ENCODE results near the gene RNF151. TPM values are rescaled to one million over a fixed set of nuclear protein-coding genes. Genes with fewer than 3 reads are reported as not detected.
A peak's percentile ranks its signal among the peaks of the same experiment; 100 is the strongest.

The RNF151 gene
- total RNA-seq, 1 experiment from 2014 or later = 0.28 TPM

DNA sequence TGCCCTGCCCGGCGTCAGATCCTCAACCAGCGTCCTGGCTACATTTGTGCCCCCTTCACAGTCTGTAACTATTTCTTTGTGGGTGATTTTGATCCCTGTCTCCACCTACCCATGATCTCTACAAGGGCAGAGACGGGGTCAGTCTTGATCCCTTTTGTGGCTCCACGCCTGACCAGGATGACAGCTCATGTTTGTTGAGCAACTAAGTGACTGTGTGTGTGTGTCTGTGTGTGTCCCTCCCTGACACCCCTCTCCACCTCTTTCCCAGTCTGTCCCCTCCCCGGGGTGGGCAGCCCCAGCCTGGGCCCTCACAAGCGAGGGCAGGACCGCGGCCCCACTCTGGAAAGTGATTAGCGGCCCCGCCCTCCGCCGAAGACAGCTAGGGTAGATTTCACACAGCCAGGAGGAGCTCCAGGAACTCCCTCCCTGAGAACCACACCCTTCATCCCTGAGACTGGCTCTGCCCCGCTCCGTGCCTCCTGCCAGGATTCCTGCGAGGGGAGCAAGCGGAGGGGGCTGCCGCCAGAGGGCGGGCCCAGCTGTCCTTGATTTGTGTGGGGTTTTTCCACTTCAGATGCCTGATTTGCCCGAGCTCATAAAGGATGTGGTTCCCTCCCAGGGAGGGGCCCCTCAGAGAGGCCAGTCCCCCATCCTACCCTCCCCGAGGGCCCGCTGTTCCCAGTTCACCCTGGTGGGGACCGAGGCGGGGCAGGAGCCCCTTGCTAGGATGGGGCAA, 43.2 kb upstream of the RNF151 start:
- DNase-seq = peak; percentile 91
- TF ChIP-seq, protein P1, sequence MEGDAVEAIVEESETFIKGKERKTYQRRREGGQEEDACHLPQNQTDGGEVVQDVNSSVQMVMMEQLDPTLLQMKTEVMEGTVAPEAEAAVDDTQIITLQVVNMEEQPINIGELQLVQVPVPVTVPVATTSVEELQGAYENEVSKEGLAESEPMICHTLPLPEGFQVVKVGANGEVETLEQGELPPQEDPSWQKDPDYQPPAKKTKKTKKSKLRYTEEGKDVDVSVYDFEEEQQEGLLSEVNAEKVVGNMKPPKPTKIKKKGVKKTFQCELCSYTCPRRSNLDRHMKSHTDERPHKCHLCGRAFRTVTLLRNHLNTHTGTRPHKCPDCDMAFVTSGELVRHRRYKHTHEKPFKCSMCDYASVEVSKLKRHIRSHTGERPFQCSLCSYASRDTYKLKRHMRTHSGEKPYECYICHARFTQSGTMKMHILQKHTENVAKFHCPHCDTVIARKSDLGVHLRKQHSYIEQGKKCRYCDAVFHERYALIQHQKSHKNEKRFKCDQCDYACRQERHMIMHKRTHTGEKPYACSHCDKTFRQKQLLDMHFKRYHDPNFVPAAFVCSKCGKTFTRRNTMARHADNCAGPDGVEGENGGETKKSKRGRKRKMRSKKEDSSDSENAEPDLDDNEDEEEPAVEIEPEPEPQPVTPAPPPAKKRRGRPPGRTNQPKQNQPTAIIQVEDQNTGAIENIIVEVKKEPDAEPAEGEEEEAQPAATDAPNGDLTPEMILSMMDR (conservative IDR thresholded peaks at IDR 0.05) = peak; percentile 76
- Mint-ChIP-seq H3K4me1 (peaks cover 11 to 41% of the 10 kb centered on the region in 2 experiments), H3K27me3 (ENCODE audit: low read depth) (peaks cover 76% of the 10 kb centered on the region), H3K27ac (no peak overlapping the region), H3K4me3 (peak overlapping the region; percentile 4 to 5; a peak in 1 of 5 replicates), H3K9me3 (peaks cover 2% of the 10 kb centered on the region in 2 experiments; a peak in 3 of 5 replicates), H3K36me3 (ENCODE audit: insufficient read depth in 1 of 3, low read depth in 3 of 3) (peaks cover 0 to 2% (median 0%) of the 10 kb centered on the region in 3 experiments; a peak in 1 of 7 replicates)
- no peak overlapping the region for H3K27ac ChIP-seq (ENCODE audit: insufficient read length, low read depth, low read length)
- peaks cover 23% of the 10 kb centered on the region; the same call in 1 of the 2 replicates for H3K27me3 ChIP-seq (ENCODE audit: insufficient read depth, low read length)
- no peak overlapping the region for H2BK20ac ChIP-seq (ENCODE audit: low read depth, low read length, poor library complexity, severe bottlenecking)
- H3K23me2 ChIP-seq (ENCODE audit: insufficient read length, low read depth, low read length, poor library complexity, severe bottlenecking) = peaks cover 3% of the 10 kb centered on the region
- no CpG with 5 or more reads among the region's 24 CpGs for WGBS (ENCODE audit: extremely low coverage, insufficient read length, low lambda C conversion rate)
- no peak overlapping the region for H3K56ac ChIP-seq (ENCODE audit: insufficient read length, low read depth, low read length)
- no peak overlapping the region for H2BK12ac ChIP-seq (ENCODE audit: insufficient read length, low read depth, low read length)
- H3K4me1 ChIP-seq (ENCODE audit: insufficient read depth, low read length) = no peaks in the 10 kb centered on the region; the same call in 1 of the 2 replicates
- H2AFZ ChIP-seq (ENCODE audit: low read length) = no peak overlapping the region
- no peak overlapping the region for H3K9ac ChIP-seq (ENCODE audit: extremely low read depth, insufficient read length, low read length)
- no peak overlapping the region for H3K23ac ChIP-seq (ENCODE audit: insufficient read length, low read depth, low read length)
- no peak overlapping the region for H2BK5ac ChIP-seq (ENCODE audit: insufficient read length, low read length)
- H4K8ac ChIP-seq (replicated peaks; ENCODE audit: insufficient read length, low read depth, low read length) = no peak overlapping the region
- H3K79me1 ChIP-seq (ENCODE audit: insufficient read depth, low read depth, low read length, poor library complexity, severe bottlenecking) = no peaks in the 10 kb centered on the region
- no peaks in the 10 kb centered on the region for H3K79me2 ChIP-seq (ENCODE audit: insufficient read depth, low read length)
- H4K91ac ChIP-seq (ENCODE audit: insufficient read length, low read depth, low read length) = no peak overlapping the region
- H3K9me3 ChIP-seq (ENCODE audit: control insufficient read depth, low read depth, low read length) = no peaks in the 10 kb centered on the region
- no peak overlapping the region for H3K14ac ChIP-seq (ENCODE audit: insufficient read depth, low read length)
- no peak overlapping the region for H2BK15ac ChIP-seq (ENCODE audit: low read depth, low read length)
- no peak overlapping the region for H3T11ph ChIP-seq (ENCODE audit: low read length)
- H2BK120ac ChIP-seq (ENCODE audit: low read depth, low read length, poor library complexity, severe bottlenecking) = no peak overlapping the region
- H4K20me1 ChIP-seq (ENCODE audit: control insufficient read depth, insufficient read depth, insufficient read length) = no peaks in the 10 kb centered on the region
- no peak overlapping the region for H2AK5ac ChIP-seq (ENCODE audit: insufficient read length, low read length)
- H3K4me2 ChIP-seq (ENCODE audit: insufficient read depth, insufficient read length, low read length) = peak overlapping the region; percentile 23
- H4K5ac ChIP-seq (ENCODE audit: insufficient read length, low read depth, low read length) = no peak overlapping the region
- no peak overlapping the region for H3K4ac ChIP-seq (ENCODE audit: low read depth, low read length)
- H3K18ac ChIP-seq (ENCODE audit: insufficient read length, low read depth, low read length) = no peak overlapping the region

Data from H9 (cell line).